GM19372 (cell line): ENCODE results near the gene COL27A1.

Experiments used
- ATAC-seq: cut with Tn5 transposase; IDR thresholded peaks from one replicate; pipeline ENCODE4 v1.9.1; 2021; ENCODE audit warnings: mild to moderate bottlenecking, low read depth, moderate library complexity; ENCODE audit not compliant: unreplicated experiment

COL27A1 gene

DNA sequence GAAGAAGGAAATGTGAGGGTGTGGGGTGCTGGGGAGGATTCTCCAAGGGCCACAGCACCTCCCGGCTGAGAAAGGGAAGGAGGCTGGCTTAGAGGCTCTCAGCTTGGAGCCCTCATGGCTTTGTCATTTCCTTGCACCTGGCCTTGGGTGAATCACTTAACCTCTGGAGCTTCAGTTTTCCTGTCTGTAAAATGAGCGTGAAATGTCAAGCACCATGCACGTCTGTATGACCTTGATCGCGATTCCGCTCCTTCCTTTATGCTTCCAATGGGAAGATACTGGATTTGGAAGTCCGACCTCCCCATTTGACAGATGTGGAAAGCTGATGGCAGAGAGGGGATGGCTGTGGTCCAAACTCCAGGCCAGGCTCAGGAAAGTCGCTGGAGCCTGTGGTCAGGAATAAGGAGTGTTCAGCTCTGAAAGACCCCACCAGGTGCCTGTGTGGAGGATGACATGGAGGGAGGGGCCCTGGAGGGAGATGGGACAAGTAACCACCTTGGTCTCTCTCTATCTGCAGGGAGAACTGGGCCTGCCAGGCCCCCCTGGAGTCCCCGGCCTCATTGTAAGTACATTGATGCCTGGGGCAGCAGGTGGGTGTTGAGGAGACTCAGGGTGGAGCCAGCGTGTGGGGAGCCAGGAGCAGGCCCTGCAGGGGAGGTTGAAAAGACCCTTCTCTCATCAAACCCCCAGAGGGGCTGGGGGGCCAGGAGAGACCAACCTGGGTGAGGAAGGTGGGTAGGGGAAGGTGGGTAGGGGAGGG is 66.5 kb downstream of the COL27A1 start:
- ATAC-seq = no peak

DNA sequence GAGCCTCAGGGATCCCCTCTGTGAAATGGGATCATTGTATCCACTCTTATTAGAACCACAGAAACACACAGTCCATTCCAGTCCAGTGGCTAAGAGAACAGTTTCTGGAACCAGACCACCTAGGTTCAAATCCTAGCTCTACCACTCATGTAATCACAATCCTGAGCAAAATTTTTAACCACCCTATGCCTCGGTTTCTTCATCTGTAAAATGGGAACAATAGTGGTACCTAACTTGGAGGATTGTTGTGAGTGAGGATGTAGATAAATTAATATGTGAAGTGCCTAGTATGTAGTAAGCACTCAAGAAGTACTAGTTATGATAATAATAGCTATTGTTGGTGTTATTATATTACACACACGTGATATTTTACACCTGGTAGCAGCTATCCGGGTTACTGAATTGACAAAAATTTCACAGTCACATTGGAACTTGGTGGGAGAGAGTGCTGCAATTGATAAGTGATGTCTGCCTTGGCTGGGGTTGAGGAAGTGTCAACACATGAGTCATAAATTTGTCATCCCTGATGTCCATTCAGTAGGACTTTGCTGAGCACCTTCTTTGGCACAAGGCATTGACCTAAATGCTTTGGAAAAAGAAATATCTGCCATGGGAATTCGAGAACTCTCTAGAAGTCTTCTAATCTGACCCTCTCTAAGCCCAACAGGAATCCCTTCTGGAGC is 68.4 kb downstream of the COL27A1 start:
- ATAC-seq = no peak

DNA sequence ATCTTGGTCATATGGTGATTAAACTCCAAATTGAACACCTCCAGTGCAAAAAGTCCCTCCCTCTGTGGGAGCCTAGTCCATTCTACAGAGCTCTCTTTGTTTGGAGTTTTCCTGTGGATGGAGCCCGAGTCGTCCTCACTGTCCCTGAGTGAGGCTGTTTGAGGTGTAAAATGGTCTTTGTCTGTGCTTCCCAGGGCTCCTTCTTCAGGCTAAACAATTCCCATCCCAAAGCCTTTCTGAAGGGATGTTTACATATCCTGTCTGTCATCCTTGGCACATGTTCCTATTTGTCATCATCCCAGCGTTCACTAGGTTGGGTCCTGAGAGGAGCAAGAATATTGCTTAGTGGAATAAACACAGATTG is 68.9 kb downstream of the COL27A1 start:
- ATAC-seq = no peak

DNA sequence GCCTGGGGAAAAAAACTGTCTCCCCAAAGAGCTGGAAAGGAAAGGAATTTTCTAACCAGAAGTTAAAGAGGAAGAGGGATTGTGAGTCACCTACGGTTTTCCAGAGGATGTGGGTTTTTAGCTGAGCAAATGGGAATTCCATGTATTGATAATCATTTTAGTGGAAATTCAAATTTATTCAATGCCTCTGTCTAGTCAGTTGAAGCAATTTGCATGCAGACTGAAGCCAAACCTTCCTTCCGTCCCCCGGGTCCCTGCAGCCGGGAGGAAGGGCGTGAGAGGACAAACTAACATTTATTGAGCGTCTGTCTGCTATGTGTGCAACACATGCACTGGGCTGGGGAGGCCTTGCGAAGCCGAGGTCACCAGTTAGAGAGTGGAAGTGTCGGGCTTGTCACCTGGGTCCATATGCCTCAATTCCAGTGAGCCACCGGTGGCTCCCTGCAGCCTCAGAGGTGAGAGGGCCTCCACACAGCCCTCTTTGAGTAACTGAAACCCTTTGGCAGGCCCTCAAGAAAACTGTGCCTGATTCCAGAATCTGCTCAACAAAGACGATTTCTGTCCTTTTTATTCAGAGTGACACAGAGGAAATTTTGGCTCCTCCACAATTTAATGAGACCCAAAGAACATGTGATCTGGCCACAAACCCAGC is 70.3 kb downstream of the COL27A1 start:
- no peak for ATAC-seq

DNA sequence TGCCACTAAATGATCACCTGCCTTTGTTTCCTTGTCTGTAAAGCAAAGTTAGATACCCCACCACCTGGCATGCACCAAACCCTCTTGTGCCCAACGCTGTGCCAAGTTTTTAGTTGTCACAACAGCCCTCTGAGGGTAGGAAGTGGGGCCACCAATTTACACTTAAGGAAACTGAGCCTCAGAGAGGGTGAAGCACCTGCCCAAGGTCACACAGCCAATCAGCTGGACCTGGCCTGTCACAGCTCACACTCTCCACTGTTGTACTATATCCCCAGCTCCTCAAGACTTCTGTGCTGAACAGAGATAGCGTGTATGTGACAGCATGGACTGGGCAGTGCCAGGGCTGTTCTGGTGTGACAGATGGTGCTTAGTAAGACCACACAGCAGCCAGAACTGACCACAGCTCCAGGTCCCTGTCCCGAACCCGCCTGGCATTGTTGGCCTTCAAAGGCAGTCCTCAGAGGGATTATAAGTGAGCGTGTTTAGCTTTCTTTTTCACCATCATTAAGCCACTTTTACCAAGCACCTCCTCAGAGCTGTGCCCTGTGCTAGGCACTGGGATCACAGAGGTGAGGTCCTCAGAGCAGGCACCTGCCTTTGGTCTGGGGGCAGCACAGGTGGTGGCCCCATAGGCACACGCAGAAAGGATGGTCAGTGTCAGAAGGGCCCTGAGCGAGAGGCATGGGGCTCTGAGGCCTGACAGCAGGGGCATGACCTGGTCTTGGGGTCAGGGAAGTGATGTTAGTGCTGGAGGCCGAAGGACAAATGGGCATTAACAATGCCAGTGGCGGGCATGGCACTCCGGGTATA is 71.1 kb downstream of the COL27A1 start:
- no peak for ATAC-seq

DNA sequence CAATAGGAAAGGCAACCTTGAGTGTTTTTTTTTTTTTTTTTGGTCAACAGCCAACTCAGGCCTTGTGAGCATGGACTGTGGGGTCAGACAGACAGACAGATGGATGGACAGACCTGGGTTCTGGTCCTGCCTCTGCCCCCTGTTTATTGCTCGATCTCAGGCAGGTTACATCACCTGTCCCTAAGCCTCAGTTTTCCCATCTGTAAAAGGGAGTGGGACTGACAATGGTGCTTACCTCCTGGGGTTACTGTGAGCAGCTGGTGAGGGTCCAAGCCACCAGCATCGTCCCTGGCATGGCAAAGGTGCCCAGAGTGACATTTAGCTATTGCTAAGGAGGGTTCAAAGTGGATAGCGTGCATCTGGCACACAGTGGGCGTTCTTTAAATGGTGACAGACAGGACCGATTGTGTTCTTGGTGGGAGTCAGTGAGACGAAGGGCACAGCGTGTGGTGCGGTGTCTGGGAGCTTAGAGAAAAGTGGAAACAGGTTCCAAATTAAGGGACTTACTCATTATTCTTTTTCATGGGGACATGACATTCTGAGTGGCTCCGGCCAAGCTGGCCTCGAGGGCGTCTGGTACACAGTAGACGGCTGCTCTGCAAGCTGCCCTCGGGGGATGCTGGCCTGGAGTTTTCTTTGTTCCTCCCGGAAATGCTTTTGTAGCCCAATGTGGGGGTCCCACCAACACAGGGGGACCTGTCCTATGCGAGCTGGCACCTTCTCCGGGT is 72.1 kb downstream of the COL27A1 start:
- no peak for ATAC-seq

DNA sequence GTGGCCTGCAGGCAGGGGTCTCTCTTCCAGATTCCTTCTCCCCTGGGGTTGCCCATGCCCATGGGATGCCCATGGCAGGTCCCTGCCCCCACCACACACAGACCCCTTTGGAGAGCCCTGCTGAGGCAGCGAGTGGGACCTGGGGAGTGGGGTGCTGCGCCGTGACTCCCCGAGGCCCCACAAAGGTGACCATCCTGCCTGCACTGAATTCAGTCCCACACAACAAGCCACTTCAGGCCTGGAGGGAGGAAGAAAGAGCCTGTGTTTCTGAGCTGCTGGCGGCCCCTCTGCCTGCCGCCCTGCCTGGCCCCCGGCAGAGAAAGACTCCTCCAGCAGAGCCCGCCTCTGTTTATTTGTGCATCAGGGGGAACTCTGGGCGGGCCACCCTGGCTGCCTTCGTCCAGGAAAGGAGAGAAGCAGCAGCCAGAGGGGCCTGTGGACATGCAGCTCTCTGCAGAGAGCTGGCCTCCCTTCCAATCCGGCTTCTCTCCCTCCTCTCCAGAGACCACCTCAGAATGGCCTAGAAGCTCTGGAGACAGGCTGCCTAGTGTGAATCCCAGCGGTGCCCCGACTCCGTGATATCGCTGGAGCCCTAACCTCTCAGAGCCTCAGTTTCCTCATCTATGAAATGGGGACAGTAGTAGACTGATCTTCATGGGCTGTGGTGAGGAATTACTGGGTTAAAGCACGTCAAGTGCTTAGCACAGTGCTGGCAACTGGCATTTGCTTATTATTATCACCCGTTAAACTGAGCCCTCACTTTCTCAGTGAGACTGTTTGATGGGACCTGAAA is 72.9 kb downstream of the COL27A1 start:
- no peak for ATAC-seq

DNA sequence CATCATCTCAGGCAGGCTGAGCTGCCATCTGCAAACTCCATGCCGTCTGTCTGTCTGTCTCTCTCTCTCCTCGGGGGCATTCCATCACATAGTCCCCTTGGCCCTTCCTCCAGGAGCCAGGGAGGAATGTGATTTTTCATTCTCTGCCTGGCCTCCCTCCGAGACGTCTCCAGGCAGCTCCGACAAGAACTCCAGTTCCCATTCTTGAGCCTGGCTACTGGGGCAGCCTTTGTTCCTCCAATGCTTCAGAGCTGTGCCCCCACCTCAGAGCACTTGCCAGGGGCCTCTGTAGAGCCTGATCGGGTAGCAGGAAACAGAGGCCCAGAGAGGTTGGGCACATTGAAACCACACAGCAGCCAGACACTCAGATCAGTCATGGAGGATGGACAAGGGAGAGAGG is 74.0 kb downstream of the COL27A1 start:
- ATAC-seq = no peak

DNA sequence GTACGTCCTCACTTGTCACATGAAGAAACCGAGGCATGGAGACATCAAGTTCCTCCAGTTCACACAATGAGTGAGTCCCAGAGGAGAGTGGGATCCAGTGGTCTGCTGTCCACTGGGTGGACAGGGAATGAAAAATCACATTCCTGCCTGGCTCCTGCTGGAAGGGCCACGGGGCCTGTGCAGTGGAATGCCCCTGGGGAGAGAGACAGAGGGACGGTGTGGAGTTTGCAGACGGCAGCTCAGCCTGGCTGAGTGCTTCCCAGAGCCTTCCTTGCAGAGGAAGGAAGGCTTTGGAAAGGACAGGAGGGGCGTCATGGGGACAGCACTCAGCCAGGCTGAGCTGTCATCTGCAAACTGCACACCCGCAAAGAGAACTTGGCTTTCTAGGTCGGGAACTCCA is 74.7 kb downstream of the COL27A1 start:
- no peak for ATAC-seq

DNA sequence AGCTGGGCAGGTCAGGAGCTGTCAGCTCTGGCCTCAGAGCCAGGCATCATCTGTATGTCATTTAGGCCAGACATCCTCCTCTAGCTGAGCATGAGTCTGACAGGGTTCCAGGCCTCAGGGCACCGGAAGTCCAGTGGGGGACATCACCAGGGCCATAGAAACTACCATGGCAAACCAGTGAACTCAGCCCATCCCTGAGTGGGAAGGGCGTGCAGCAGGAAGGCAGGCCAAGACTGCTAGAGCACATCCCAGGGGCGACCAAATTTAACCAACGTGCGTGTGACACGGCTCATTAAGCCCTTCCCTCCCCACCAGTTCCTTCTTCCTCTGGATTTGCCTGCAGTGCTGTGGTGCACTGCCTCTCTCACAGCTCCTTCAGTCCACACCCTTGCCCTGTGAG is 75.9 kb downstream of the COL27A1 start:
- ATAC-seq = no peak

DNA sequence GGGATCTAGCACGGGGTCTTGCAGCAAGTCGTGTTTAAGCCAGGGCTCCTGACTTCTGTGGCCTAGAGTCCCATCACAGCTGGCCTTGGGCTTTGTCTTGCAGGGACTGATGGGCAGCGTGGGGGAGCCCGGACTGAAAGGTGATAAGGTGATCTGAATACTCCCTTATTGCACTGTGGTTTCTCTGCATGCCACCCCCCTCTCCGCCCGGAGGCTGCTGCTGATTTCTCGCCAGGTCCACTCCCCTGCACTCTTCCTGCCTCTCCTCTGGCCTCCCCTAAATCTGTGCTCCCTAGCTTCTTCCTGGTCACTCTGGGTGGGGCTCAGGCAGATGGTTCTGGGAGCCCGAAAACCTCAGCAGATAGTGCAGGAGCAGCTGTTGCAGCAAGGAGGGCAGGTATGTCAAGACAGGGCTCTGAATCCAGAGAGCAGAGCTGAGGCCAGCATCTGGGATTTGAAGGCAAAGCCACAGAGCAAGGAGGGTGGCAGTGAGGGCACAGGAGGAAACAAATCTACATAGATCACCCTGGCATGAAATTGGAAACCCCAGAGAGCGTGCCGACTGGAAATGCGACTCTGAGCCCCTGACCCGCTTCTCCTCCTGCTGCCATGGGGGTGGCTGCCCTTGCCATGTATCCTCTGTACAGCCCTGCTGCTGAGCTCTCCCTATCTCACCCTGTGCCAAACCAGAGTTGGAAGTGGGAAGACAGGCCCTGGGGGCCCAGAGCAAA is 76.5 kb downstream of the COL27A1 start:
- no peak for ATAC-seq

DNA sequence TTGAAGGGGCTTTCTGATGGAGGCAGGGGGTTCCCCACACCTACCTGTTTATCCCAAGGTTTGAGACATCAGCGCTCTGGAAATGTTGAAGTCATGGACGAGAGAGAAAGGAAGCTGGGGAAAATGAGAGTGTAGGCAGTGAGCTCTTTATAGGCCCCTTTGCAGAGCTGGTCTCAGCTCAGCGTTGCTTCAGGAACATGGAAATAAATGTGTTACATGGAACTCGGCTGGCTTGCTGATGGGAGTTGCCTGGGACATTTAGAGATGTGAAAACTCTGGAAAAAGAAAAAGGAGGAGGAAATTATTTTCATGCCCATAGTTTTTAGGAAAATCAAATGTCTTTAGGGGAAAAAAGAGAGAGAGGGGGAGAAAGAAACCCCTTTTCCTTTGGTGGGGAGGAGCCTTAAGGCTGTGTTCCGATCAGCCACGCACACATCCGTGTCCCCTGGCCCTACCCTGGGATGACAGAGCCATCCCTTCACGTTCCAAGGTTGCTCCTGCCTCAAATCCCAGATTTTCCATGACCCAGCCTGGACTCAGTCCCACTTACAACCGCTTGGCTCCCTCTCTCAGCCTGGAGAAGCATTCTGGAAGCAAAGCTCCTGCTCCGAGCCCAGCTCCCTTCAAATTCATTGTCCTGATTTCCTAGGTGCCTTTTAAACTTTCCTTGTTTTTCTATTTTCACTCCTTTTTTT is 78.3 kb downstream of the COL27A1 start:
- ATAC-seq = no peak

DNA sequence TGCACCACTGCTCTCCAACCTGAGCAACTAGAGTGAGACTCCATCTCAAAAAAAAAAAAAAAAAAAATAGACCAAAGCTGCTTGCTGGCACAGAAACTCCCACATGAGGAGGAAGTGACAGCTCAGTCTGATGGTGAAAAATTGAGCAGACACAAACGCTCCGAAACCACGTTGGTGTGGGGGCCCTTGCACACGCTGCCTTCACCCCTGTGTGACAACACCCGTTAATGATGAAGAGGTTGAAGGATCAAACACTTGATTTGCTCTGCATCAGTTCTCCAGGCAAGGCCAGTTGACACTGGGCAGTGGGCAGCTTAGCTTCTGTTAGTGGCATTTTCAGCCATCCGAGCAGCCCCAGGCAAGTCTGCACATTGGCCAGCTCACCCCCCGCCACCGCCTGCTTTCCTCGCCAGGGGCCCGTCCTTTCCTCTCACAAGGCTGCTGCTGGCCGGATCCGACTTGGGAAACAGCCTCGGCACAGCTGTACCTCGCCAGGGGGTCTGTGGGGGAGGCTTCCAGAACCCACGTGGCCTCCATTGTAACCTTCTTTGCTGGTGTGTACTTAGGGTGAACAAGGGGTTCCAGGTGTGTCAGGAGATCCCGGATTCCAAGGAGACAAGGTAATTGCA is 79.8 kb downstream of the COL27A1 start:
- no peak for ATAC-seq

DNA sequence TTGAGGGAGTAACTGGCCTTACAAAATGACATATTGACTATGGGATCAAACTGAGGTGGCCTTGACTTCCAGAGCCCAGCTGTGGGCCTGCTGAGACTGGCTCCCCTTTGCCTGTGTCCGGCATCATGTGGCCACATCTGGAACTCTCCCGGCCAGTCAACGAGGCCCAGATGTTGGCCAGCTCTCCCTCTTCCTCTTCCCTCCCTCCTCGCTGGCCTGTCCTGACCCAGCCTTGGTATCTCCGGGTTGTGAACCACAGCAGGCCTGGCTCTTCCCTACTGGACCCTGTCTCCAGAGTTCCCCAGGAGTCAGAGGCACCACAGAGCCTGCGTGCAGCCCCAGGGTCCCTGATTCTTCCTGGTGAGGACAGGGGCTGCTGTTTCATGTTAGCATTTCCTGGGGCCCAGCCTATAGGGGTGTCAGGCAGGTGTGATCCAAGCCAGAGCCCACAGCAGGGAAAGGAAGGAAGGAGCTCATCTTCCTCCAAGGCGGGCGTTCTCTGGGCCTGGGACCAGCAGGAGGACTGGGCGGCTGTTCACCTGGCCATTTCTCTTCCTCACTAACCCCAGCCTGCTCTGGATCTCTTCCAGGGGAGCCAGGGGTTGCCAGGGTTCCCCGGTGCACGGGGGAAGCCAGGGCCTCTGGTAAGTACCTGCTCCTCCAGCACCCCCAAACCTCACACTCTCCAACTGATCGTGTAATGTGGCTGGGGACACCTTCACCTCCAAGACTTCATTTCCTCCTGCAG is 81.2 kb downstream of the COL27A1 start:
- ATAC-seq = no peak

DNA sequence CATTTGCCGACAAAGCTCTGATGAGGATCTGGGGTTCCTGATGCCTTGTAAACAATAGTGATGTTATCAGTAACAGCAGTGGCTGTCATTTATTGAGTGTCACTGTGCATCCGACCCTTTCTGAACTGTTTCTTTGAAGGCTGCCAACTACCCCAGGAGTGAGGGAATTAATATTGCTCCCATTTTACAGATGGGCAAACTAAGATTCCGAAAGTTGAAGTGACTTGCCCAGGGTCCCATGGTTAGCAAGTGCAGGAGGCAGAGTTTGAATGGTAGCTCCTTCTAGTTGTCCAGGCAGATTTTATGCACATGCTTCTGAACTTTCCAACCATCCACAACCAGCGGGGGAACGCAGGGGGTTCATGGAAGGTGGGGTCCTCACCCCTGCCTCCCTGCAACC is 81.9 kb downstream of the COL27A1 start:
- ATAC-seq = no peak

DNA sequence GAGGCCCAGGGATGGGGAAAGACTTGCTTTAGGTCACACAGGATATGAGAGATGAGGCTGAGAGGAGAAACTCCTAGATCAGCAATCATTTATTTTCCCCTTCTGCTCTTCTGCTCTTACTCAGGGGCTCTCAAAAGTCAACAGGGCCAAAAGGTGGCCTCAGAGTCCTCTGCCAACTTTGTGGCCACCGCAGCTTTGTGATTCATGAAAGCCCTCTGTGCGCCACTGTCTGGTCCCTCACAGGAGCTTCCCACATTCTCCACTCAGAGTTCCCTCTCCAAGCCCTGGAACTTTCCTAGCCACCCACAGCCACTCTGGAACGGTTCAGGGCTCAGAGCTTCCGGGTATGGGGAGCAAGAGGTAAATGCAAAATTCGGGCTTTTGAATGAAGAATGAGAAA is 82.4 kb downstream of the COL27A1 start:
- ATAC-seq = no peak

DNA sequence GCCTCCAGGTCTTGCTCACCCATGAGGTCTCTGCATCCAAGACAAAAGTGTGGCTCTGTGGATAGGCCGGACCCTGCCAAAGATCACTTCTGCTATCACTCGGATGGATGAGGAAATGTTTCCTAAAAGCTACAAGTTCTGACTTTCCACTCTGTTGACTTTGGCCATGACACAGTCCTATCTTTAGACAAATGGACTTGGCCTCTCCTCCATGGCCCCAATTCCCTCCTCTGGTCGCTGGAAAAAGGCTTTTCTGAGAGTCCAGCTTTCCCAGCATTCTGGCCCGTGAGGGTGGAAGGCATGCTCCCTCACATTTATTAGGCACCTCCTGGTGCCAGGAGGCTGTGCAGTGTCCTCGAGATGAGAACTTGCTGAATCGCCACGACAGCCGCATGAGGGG is 83.1 kb downstream of the COL27A1 start:
- ATAC-seq = no peak
